ENCODE measurements around the gene PACRG. TPM values are rescaled to one million over a fixed set of nuclear protein-coding genes. Genes with fewer than 3 reads are reported as not detected.
A peak's percentile ranks its signal among the peaks of the same experiment; 100 is the strongest.

The PACRG gene
- total RNA-seq, 1 experiment from 2014 or later, result 0.44 TPM

DNA sequence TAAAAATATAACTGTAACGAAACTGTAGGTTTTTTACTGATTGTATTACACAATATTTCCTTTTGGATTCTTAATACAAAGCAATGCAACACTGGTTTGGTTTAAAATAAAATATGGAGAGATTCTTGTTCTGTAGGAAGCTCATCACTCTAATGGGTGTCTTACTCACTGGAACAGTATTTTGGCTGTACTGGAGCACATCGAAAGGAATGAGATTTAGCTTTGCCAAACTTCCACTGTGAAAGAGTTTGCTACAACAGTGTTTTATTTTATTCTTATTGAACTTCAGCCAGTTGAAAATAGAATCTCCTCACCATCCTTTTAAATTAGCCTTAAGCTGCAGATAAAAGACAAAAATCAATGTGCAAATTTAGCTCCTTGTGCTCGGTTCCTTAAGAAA lies 456.0 kb downstream of the PACRG start (continued):
- TF ChIP-seq NFYB (CRISPR knock-in tag; conservative IDR thresholded peaks at IDR 0.05; ENCODE audit: low read depth) (no peak), CREM (CRISPR knock-in tag; IDR thresholded peaks at IDR 0.05) (no peak)
- TF ChIP-seq, protein P1, sequence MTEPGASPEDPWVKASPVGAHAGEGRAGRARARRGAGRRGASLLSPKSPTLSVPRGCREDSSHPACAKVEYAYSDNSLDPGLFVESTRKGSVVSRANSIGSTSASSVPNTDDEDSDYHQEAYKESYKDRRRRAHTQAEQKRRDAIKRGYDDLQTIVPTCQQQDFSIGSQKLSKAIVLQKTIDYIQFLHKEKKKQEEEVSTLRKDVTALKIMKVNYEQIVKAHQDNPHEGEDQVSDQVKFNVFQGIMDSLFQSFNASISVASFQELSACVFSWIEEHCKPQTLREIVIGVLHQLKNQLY (CRISPR knock-in tag; IDR thresholded peaks at IDR 0.05), result no peak

DNA sequence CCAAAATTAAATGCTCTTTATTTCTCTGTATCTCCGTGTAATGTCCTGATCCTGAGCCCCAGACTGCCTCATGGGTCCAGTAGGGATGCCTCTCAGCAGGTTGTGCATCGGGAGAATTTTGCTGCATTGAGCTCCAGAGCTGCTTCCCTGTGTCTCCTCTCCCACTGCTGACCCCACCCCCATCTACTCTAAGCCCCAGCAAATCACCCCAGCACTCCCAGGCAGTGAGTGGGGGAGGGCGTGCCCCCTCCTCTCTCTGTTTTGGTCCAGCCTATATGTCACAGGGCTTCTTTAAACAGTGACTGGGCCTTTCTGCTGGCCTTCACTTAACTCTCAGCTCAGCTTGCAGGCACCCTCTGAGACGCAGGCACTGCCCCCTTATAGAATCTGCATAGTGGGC lies 458.0 kb downstream of the PACRG start:
- no peak for TF ChIP-seq GRHL2 (CRISPR knock-in tag; IDR thresholded peaks at IDR 0.05; ENCODE audit: insufficient replicate concordance, severe bottlenecking)
- TF ChIP-seq, protein P2, sequence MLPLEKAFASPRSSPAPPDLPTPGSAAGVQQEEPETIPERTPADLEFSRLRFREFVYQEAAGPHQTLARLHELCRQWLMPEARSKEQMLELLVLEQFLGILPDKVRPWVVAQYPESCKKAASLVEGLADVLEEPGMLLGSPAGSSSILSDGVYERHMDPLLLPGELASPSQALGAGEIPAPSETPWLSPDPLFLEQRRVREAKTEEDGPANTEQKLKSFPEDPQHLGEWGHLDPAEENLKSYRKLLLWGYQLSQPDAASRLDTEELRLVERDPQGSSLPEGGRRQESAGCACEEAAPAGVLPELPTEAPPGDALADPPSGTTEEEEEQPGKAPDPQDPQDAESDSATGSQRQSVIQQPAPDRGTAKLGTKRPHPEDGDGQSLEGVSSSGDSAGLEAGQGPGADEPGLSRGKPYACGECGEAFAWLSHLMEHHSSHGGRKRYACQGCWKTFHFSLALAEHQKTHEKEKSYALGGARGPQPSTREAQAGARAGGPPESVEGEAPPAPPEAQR (CRISPR knock-in tag; IDR thresholded peaks at IDR 0.05), result no peak
- TF ChIP-seq, protein P3, sequence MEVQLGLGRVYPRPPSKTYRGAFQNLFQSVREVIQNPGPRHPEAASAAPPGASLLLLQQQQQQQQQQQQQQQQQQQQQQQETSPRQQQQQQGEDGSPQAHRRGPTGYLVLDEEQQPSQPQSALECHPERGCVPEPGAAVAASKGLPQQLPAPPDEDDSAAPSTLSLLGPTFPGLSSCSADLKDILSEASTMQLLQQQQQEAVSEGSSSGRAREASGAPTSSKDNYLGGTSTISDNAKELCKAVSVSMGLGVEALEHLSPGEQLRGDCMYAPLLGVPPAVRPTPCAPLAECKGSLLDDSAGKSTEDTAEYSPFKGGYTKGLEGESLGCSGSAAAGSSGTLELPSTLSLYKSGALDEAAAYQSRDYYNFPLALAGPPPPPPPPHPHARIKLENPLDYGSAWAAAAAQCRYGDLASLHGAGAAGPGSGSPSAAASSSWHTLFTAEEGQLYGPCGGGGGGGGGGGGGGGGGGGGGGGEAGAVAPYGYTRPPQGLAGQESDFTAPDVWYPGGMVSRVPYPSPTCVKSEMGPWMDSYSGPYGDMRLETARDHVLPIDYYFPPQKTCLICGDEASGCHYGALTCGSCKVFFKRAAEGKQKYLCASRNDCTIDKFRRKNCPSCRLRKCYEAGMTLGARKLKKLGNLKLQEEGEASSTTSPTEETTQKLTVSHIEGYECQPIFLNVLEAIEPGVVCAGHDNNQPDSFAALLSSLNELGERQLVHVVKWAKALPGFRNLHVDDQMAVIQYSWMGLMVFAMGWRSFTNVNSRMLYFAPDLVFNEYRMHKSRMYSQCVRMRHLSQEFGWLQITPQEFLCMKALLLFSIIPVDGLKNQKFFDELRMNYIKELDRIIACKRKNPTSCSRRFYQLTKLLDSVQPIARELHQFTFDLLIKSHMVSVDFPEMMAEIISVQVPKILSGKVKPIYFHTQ (CRISPR knock-in tag; IDR thresholded peaks at IDR 0.05), result no peak
- TF ChIP-seq CREM (CRISPR knock-in tag; IDR thresholded peaks at IDR 0.05), result no peak
- no peak for TF ChIP-seq FOXP1 (CRISPR knock-in tag; IDR thresholded peaks at IDR 0.05; ENCODE audit: borderline replicate concordance)
- TF ChIP-seq, protein P4, sequence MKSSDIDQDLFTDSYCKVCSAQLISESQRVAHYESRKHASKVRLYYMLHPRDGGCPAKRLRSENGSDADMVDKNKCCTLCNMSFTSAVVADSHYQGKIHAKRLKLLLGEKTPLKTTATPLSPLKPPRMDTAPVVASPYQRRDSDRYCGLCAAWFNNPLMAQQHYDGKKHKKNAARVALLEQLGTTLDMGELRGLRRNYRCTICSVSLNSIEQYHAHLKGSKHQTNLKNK (CRISPR knock-in tag; IDR thresholded peaks at IDR 0.05), result no peak
- no peak for TF ChIP-seq TEAD4 (CRISPR knock-in tag; IDR thresholded peaks at IDR 0.05)
- no peak for TF ChIP-seq RELA (CRISPR knock-in tag; IDR thresholded peaks at IDR 0.05; ENCODE audit: borderline replicate concordance)
- no peak for TF ChIP-seq MXD4 (CRISPR knock-in tag; IDR thresholded peaks at IDR 0.05; ENCODE audit: borderline replicate concordance)
- TF ChIP-seq NR2C2 (CRISPR knock-in tag; IDR thresholded peaks at IDR 0.05), result no peak
- no peak for TF ChIP-seq SMAD3 (CRISPR knock-in tag; IDR thresholded peaks at IDR 0.05; ENCODE audit: borderline replicate concordance)
- TF ChIP-seq, protein P5, sequence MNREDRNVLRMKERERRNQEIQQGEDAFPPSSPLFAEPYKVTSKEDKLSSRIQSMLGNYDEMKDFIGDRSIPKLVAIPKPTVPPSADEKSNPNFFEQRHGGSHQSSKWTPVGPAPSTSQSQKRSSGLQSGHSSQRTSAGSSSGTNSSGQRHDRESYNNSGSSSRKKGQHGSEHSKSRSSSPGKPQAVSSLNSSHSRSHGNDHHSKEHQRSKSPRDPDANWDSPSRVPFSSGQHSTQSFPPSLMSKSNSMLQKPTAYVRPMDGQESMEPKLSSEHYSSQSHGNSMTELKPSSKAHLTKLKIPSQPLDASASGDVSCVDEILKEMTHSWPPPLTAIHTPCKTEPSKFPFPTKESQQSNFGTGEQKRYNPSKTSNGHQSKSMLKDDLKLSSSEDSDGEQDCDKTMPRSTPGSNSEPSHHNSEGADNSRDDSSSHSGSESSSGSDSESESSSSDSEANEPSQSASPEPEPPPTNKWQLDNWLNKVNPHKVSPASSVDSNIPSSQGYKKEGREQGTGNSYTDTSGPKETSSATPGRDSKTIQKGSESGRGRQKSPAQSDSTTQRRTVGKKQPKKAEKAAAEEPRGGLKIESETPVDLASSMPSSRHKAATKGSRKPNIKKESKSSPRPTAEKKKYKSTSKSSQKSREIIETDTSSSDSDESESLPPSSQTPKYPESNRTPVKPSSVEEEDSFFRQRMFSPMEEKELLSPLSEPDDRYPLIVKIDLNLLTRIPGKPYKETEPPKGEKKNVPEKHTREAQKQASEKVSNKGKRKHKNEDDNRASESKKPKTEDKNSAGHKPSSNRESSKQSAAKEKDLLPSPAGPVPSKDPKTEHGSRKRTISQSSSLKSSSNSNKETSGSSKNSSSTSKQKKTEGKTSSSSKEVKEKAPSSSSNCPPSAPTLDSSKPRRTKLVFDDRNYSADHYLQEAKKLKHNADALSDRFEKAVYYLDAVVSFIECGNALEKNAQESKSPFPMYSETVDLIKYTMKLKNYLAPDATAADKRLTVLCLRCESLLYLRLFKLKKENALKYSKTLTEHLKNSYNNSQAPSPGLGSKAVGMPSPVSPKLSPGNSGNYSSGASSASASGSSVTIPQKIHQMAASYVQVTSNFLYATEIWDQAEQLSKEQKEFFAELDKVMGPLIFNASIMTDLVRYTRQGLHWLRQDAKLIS (CRISPR knock-in tag; IDR thresholded peaks at IDR 0.05; ENCODE audit: borderline replicate concordance), result no peak
- TF ChIP-seq, protein P6, sequence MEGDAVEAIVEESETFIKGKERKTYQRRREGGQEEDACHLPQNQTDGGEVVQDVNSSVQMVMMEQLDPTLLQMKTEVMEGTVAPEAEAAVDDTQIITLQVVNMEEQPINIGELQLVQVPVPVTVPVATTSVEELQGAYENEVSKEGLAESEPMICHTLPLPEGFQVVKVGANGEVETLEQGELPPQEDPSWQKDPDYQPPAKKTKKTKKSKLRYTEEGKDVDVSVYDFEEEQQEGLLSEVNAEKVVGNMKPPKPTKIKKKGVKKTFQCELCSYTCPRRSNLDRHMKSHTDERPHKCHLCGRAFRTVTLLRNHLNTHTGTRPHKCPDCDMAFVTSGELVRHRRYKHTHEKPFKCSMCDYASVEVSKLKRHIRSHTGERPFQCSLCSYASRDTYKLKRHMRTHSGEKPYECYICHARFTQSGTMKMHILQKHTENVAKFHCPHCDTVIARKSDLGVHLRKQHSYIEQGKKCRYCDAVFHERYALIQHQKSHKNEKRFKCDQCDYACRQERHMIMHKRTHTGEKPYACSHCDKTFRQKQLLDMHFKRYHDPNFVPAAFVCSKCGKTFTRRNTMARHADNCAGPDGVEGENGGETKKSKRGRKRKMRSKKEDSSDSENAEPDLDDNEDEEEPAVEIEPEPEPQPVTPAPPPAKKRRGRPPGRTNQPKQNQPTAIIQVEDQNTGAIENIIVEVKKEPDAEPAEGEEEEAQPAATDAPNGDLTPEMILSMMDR (IDR thresholded peaks at IDR 0.05), result no peak
- no peak for TF ChIP-seq FOXJ3 (CRISPR knock-in tag; IDR thresholded peaks at IDR 0.05; ENCODE audit: borderline replicate concordance)
- H3K27me3 Mint-ChIP-seq (ENCODE audit: low read depth), result no peaks in the 10 kb centered on the region
- H3K27ac Mint-ChIP-seq, result no peak overlapping the region
- no peak overlapping the region for H3K4me3 Mint-ChIP-seq
- peaks cover 40% of the 10 kb centered on the region for H3K4me1 Mint-ChIP-seq
- ChIA-PET POLR2A (no interaction called here), CTCF (interaction anchor here (1.6 kb wide), 1 partner anchor 771 kb away, joined by 3 read pairs; no protein-coding TSS in a partner anchor)
- DNase-seq (ENCODE audit: low spot score), result no peak
- H3K9me3 Mint-ChIP-seq, result no peaks in the 10 kb centered on the region
- ATAC-seq, result peak; percentile 9; the same call in 1 of the 2 replicates
- no peaks in the 10 kb centered on the region for H3K36me3 Mint-ChIP-seq
